GM18861 (cell line): Measurements from ENCODE around the gene NDUFA8.

Experiments used
- ATAC-seq: cut with Tn5 transposase; IDR thresholded peaks from one replicate; pipeline ENCODE4 v1.9.1; 2021; ENCODE audit not compliant: unreplicated experiment

Gene NDUFA8

GRCh38 chr9:122159026-122159924 lies at the start of gene NDUFA8, which contains the start of gene MORN5:
Gene NDUFA8, minus strand, starts transcription at chr9:122159779. Its CDS starts 102 bp downstream, at chr9:122159677.
Gene MORN5, plus strand, starts transcription at chr9:122159908. Its CDS starts 65 bp downstream, at chr9:122159973.
- peak; percentile 92 for ATAC-seq

DNA sequence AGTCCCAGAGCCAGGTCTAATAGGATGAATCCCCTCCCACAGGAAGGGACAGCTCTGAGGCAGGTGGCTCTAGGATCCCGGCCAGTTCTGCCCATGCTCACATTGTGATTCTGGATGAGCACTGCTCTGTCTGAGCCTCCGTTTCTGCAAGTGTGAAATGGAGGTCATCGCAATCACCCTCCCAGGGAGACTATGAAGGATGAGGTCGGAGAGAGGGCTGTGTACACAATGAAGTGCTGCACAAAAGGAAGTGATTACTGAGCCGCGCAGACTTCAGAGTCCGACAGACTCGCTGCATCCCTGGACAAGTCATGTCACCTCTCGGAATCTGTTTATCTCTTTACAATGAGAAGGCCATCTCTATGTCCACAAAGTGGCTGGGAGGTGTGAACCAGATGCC lies 47.5 kb upstream of the NDUFA8 start:
- no peak for ATAC-seq

- ATAC-seq, result no peak
Measured at GRCh38 chr9:122206118-122207046, 46.8 kb upstream of the NDUFA8 start.

- ATAC-seq, result no peak
Measured at GRCh38 chr9:122205176-122205575, 45.6 kb upstream of the NDUFA8 start.

DNA sequence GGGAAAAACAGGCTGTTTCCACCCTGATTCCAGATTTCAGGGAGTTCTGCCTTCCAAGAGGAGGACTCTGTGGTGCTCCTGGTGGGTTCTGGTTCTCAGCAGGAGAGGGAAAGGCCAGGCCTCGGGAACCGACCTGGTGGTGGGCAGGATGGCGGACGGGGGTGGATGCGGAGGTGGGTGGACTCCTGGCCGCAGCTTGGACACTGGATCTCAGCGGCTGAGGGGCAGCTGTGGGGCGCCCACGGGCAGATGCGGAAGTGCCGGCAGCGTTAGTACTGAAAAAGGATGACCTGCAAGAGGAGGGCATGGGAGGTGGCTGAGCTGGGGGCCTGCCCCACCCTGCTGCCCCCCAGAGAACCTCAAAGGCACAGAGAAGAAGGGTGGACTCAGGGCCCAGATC lies 44.9 kb upstream of the NDUFA8 start:
- ATAC-seq, result no peak

DNA sequence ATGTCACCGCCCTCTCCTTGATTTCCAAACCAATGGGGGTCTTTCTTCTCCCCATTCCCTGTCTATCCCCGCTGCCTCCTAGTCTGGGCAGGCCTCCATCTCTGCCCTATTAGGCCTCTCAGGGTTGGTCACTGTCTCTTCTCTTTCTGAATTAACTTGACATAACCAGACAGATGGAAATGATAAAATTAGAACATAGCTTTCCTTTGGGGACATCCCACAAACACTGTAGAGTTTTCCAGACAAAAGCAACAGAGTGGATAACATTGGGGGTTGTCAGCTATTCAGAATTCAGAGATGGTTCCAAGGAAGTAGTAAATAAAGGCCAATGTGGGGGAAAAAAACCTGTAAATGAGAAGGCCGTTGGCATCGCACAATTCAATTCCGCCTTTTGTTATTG lies 44.5 kb upstream of the NDUFA8 start:
- no peak for ATAC-seq

DNA sequence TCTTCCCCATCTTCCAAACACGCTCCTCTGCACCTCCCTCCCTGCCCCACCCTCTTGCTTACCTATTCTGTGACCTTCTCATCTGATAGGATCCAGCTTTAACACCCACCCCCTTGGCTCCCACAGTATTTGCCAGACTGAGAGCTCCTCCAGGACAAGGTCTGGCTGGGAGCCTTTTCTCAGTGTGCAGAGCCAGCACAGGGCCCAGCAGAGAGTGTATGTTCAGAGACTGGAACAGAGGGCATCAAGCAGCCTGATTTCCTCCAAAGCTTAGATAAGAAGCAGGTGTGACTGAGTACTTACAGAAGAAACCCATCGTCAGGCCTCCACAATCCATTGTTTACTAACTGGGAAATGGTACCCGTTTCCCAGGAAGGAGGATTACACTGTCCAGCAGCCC lies 42.5 kb upstream of the NDUFA8 start:
- no peak for ATAC-seq

GRCh38 chr9:122201641-122202040 lies 42.1 kb upstream of the NDUFA8 start:
- ATAC-seq, result no peak

DNA sequence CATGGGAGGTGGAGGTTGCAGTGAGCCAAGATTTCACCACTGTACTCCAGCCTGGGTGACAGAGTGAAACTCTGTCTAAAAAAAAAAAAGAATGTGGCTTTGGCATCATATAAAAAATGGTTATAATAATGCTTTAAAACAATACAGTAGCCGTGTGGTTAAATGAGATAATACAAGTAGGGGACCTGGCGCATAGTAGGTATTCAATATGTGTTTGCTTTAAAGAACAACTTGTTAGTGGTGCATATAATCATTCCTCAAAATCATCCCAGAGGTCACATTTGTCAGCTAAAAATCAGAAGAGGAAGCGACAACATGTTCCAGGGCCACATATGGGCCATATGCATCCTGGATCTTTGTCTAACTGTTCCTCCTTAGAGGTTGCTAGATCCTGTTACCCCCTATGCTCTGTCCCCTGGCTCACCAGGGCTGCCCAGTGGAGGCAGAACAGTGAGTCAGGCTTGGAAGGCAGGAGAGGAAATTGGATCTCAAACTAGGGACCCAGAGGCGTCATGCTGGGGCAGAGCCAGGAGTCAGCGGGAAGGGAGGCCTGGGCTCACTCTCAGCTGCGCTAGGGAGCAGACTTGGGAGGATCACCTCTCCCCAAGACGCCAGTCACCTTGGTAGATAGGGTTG lies 41.5 kb upstream of the NDUFA8 start:
- ATAC-seq, result no peak

GRCh38 chr9:122197882-122198281 lies 38.3 kb upstream of the NDUFA8 start:
- no peak for ATAC-seq

- no peak for ATAC-seq
Measured at GRCh38 chr9:122197426-122197825, 37.8 kb upstream of the NDUFA8 start.

DNA sequence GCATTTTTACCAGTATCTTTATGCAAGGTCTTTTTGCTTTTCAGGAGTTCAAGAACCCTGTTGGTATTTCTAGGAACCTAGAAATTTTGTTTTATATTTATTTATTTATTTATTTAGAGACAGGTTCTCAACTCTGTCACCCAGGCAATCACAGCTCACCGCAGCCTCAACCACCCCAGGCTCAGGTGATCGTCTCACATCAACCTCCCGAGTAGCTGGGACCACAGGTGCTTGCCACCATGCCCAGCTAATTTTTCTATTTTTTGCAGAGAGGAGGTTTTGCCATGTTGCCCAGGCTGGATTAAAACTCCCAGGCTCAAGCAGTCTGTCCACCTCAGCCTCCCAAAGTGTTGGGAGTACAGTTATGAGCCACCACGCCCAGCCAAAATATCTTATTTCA lies 36.3 kb upstream of the NDUFA8 start:
- no peak for ATAC-seq

DNA sequence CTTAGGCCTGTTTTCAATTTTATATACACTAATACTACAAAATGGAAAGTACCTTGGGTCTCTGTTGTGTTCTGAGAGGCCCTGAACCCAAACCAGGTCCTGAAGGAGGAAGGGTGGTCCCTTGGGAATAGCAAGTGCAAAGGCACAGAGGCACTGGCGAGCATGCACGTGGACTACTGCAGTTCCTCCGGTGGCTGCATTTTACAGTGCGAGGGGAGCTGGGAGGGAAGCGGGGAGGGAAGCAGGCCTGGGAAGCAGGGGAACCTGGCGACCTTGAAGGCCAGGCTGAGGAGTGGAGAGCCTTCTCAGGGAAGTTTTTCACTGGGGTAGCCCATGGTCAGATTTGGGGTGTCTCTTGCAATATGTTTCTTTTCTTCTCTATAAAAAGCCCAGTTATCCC lies 34.1 kb upstream of the NDUFA8 start:
- ATAC-seq, result no peak

GRCh38 chr9:122192914-122193525 lies 33.4 kb upstream of the NDUFA8 start:
- no peak for ATAC-seq

DNA sequence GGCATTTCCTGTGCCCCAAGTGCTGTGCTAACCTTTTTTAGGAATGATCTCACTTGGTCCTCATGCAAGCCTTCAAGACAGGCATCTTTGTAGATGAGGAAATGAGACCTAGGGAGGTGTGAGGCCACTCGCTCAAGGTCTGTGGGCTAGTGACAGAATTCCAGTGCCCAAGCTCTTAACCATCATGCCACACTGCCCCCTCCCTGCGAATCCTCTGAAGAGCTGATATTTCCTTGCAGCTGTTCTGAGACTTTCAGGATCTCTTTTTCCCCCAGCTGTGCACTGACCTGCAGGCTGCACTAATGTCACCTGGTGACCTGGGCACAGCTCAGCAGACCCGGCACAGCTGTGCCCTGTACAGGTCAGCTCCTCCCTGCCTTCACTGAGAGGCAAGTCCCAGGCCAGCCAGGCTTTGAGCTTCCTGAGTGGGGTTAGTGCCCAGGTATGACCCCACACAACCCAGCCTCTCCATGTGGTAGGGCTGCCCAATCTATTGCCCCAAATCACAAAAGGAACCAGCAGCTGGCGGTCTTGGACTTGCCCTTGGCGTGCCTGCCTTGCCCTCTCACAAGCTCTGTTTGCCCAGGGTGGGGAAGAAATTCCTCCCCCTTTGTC lies 32.8 kb upstream of the NDUFA8 start:
- no peak for ATAC-seq

- ATAC-seq, result no peak
Measured at GRCh38 chr9:122191584-122191983, 32.0 kb upstream of the NDUFA8 start.

DNA sequence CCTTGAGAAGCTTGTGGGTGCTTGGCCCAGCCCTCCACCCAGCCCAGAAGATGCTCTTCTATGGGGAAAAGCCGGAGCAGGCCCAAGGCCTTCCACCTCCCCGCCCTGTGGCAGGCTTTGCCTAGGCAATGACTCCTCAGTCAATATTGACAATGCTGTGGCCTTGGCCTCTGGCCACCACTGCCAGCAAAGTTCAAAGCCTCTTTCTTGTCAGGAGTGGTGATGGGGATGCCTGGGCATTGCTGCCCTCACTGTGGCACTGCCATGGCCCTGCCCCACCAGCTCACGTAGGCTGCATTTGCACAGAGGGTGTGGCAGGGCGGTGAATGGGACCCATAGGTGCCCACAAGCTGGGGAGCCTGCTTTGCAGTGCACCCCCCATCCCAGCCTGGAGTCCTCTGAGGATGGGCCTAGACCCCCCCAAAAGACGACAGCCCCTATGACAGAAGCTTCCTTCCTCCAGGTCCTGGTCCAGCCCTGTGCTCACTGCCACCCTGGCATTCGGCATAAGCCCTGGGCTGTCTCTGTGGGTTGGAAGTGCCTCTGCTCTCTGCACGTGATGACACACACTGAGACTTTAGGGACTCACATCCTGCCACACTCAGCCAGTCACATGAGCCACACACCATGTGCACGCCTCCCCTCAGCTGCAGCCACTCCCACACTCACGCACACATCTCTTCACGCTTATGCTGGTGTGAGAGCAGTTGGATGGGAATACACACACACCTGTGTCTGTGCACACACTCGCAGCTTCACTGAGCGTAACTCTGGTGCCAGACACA lies 31.2 kb upstream of the NDUFA8 start:
- no peak for ATAC-seq

DNA sequence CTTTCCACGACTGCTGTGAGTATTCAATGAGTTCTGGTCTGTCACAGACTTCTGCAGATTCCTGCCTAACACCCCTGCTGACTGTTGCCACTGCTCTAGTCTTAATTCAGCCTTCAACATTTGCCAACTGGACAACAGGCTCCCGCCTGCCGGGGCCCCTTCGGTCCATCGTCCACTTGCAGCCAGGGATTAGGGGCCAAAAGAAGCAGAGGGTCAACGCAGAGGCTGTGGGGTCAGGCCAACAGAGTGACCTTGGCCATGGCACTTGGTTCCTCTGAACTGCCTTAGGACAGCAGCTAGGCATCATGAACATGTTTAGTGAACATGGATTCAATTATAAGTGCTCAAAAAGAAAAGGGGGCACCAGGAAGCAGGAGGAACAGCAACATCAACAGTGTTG lies 28.8 kb upstream of the NDUFA8 start:
- no peak for ATAC-seq

DNA sequence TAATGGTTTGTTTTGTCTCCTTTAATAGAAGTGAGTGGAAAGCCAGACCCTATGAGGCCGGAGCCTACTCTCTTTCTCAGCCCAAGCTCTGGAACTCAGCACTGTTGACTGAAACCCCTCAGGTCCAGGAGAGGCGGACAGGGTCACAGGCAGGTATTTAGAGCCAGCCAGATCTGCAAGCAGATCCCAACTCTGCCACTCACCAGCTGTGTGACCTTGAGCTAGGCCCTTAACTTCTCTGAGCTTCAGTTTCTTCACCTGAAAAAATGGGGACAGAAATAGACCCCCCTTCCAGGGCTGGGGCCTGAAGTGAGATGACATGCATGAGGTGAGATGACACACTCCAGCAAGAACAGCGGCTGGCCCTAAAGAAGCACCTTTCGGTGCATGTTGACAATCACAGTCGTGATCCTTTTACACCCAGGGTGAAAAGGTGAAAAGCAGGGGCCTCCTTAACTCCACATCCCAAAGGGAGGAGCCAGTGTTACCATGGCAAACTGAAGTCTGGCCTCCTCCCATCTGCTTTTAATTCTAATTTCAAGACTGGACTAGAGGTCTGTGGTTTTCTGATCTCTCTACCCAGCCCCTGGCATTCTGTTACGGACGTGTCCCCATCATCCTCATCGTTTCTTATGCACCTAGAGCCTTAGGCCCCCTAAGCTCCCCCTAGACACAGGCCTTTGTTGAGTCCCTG lies 27.3 kb upstream of the NDUFA8 start:
- no peak for ATAC-seq
